MM.1S (cell line): ENCODE data around the gene ZCCHC2.

Source experiments
- DNase-seq: peaks from one replicate; pipeline ENCODE4 v3.0.0-alpha.2; 2015
- H2AFZ ChIP-seq: fragments of 300-600 bp; sonication (generic); 2 replicates; pipeline ENCODE4 v1.6.0; 2016; ENCODE audit warnings: antibody characterized with exemption, low read length
- H3F3A ChIP-seq: fragments of 300-600 bp; sonication (generic); 2 replicates; pipeline ENCODE4 v1.6.1; 2016; ENCODE audit warnings: mild to moderate bottlenecking, antibody characterized with exemption, low read length, moderate library complexity, mixed read lengths; ENCODE audit not compliant: insufficient read depth
- H3K27ac ChIP-seq: fragments of 300-600 bp; sonication (generic); 2 replicates; pipeline ENCODE4 v1.5.1; 2016; ENCODE audit warnings: mild to moderate bottlenecking, low read length
- H3K27me3 ChIP-seq: fragments of 300-600 bp; sonication (generic); replicated peaks from 2 replicates; pipeline ENCODE4 v1.6.0; 2016; ENCODE audit warnings: low read length; ENCODE audit not compliant: insufficient read depth
- H3K36me3 ChIP-seq: fragments of 300-600 bp; sonication (generic); replicated peaks from 2 replicates; pipeline ENCODE4 v1.6.1; 2016; ENCODE audit warnings: mild to moderate bottlenecking, low read length, mixed read lengths; ENCODE audit not compliant: insufficient read depth
- H3K4me1 ChIP-seq: fragments of 300-600 bp; sonication (generic); 2 replicates; pipeline ENCODE4 v1.6.1; 2016; ENCODE audit warnings: low read length, mixed read lengths
- H3K4me2 ChIP-seq: fragments of 300-600 bp; sonication (generic); 2 replicates; pipeline ENCODE4 v1.6.0; 2016; ENCODE audit warnings: low read depth, low read length
- H3K4me3 ChIP-seq: fragments of 300-600 bp; sonication (generic); 2 replicates; pipeline ENCODE4 v1.5.1; 2016; ENCODE audit warnings: low read length, mixed read lengths
- H3K79me2 ChIP-seq: fragments of 300-600 bp; sonication (generic); 2 replicates; pipeline ENCODE4 v1.6.1; 2016; ENCODE audit warnings: mixed run types, low read length, mixed read lengths
- H3K9ac ChIP-seq: fragments of 300-600 bp; sonication (generic); 2 replicates; pipeline ENCODE4 v1.6.1; 2016; ENCODE audit warnings: low read length, mixed read lengths
- H3K9me2 ChIP-seq: fragments of 300-600 bp; sonication (generic); replicated peaks from 2 replicates; pipeline ENCODE4 v1.6.1; 2016; ENCODE audit warnings: mild to moderate bottlenecking, low read length, mixed read lengths; ENCODE audit not compliant: insufficient read depth
- H3K9me3 ChIP-seq: fragments of 300-600 bp; sonication (generic); replicated peaks from 2 replicates; pipeline ENCODE4 v1.6.1; 2016; ENCODE audit warnings: mild to moderate bottlenecking, low read length, mixed read lengths; ENCODE audit not compliant: insufficient read depth
- H4K20me1 ChIP-seq: fragments of 300-600 bp; sonication (generic); 2 replicates; pipeline ENCODE4 v1.6.1; 2016; ENCODE audit warnings: mild to moderate bottlenecking, low read length, moderate library complexity, mixed read lengths; ENCODE audit not compliant: insufficient read depth
- CTCF ChIP-seq: fragments of 300-600 bp; sonication (generic); IDR thresholded peaks from 2 replicates; pipeline ENCODE4 v1.5.1; 2016; ENCODE audit warnings: antibody characterized with exemption, low read length, mixed read lengths
- EZH2 ChIP-seq: fragments of 300-600 bp; sonication (generic); optimal IDR thresholded peaks from 2 replicates; pipeline ENCODE3; 2017; ENCODE audit warnings: low read depth, mild to moderate bottlenecking, antibody characterized with exemption, low read length, mixed read lengths
- EZH2phosphoT487 ChIP-seq: fragments of 300-600 bp; sonication (generic); IDR thresholded peaks from 2 replicates; pipeline ENCODE4 v1.6.1; 2018; ENCODE audit warnings: antibody characterized with exemption, low read length

ZCCHC2 gene

GRCh38 chr18:62531931-62532330 is 9.1 kb downstream of the ZCCHC2 start:
- no peaks in the 10 kb centered on the region for H3K4me1 ChIP-seq
- H3K9me2 ChIP-seq, result no peaks in the 10 kb centered on the region
- no peak overlapping the region for H2AFZ ChIP-seq
- no peak overlapping the region for H3K4me2 ChIP-seq
- TF ChIP-seq EZH2phosphoT487, result no peak
- TF ChIP-seq EZH2, result no peak
- no peak for TF ChIP-seq CTCF
- H3K79me2 ChIP-seq, result no peaks in the 10 kb centered on the region
- no peaks in the 10 kb centered on the region for H4K20me1 ChIP-seq
- H3K9ac ChIP-seq, result no peak overlapping the region
- H3K36me3 ChIP-seq, result no peaks in the 10 kb centered on the region
- no peak overlapping the region for H3K4me3 ChIP-seq
- H3K9me3 ChIP-seq, result no peaks in the 10 kb centered on the region
- DNase-seq, result no peak
- H3K27ac ChIP-seq, result no peak overlapping the region
- no peaks in the 10 kb centered on the region for H3K27me3 ChIP-seq
- H3F3A ChIP-seq, result no peaks in the 10 kb centered on the region

- H3K9ac ChIP-seq, result no peak overlapping the region
- H3K36me3 ChIP-seq, result no peaks in the 10 kb centered on the region
- H2AFZ ChIP-seq, result no peak overlapping the region
- TF ChIP-seq EZH2phosphoT487 (no peak), EZH2 (no peak), CTCF (no peak)
- H4K20me1 ChIP-seq, result no peaks in the 10 kb centered on the region
- no peak overlapping the region for H3K4me2 ChIP-seq
- no peaks in the 10 kb centered on the region for H3K4me1 ChIP-seq
- no peaks in the 10 kb centered on the region for H3K9me2 ChIP-seq
- H3K4me3 ChIP-seq, result no peak overlapping the region
- H3K9me3 ChIP-seq, result no peaks in the 10 kb centered on the region
- no peaks in the 10 kb centered on the region for H3K27me3 ChIP-seq
- DNase-seq, result no peak
- H3K27ac ChIP-seq, result no peak overlapping the region
- no peaks in the 10 kb centered on the region for H3K79me2 ChIP-seq
- H3F3A ChIP-seq, result no peaks in the 10 kb centered on the region
Measured at GRCh38 chr18:62536005-62536404, 13.2 kb downstream of the ZCCHC2 start.

- TF ChIP-seq EZH2 (no peak), CTCF (no peak), EZH2phosphoT487 (no peak)
Measured at GRCh38 chr18:62537042-62537894, 14.4 kb downstream of the ZCCHC2 start.

More at GRCh38 chr18:62537042-62537894, 14.4 kb downstream of the ZCCHC2 start:
- Histone ChIP-seq H4K20me1 (no peaks in the 10 kb centered on the region), H3F3A (no peaks in the 10 kb centered on the region), H3K27me3 (no peaks in the 10 kb centered on the region), H3K9me2 (no peaks in the 10 kb centered on the region), H3K9me3 (no peaks in the 10 kb centered on the region), H3K9ac (no peak overlapping the region), H3K36me3 (no peaks in the 10 kb centered on the region), H3K79me2 (no peaks in the 10 kb centered on the region), H3K4me1 (no peaks in the 10 kb centered on the region), H3K4me3 (no peak overlapping the region), H2AFZ (no peak overlapping the region), H3K4me2 (no peak overlapping the region), H3K27ac (no peak overlapping the region)
- DNase-seq, result no peak
